ENCODE results near the gene KRT77. TPM values are rescaled to one million over a fixed set of nuclear protein-coding genes. Genes with fewer than 3 reads are reported as not detected.

The KRT77 gene
- total RNA-seq, 4 donors from 2014 or later, result not detected

DNA sequence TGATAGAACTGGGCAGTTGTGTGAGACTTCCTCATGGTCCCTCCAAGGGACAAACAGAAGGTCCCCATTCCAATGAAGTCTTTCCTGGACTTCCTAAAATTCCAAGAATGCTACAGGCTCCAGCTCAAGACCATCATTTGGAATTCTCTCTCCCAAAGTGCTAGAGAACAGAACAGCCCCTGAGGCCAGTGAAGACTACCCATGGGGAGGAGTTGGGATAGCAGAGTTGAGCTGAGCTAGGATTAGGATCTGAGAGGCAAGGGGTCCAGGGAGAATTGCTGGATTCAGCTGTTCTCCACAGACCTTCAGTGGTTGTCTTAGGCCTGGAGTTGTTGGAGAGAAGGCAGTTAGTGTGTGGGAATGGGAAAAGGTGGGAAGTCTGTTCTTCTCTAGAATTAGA is 33.9 kb downstream of the KRT77 start:
- intact Hi-C loops (cut with DNase I; ENCODE audit: low total_unique reads), result no loop called here
- TF ChIP-seq, protein P1, sequence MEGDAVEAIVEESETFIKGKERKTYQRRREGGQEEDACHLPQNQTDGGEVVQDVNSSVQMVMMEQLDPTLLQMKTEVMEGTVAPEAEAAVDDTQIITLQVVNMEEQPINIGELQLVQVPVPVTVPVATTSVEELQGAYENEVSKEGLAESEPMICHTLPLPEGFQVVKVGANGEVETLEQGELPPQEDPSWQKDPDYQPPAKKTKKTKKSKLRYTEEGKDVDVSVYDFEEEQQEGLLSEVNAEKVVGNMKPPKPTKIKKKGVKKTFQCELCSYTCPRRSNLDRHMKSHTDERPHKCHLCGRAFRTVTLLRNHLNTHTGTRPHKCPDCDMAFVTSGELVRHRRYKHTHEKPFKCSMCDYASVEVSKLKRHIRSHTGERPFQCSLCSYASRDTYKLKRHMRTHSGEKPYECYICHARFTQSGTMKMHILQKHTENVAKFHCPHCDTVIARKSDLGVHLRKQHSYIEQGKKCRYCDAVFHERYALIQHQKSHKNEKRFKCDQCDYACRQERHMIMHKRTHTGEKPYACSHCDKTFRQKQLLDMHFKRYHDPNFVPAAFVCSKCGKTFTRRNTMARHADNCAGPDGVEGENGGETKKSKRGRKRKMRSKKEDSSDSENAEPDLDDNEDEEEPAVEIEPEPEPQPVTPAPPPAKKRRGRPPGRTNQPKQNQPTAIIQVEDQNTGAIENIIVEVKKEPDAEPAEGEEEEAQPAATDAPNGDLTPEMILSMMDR (IDR thresholded peaks at IDR 0.05), result no peak
- TF ChIP-seq POLR2A (IDR thresholded peaks at IDR 0.05), result no peak
- H3K27ac ChIP-seq, result no peak overlapping the region
- H3K36me3 ChIP-seq, result no peaks in the 10 kb centered on the region
- no peaks in the 10 kb centered on the region for H3K4me1 ChIP-seq
- no peaks in the 10 kb centered on the region for H3K9me3 ChIP-seq
- H3K27me3 ChIP-seq, result no peaks in the 10 kb centered on the region
- no peak for DNase-seq
- H3K4me3 ChIP-seq, result no peak overlapping the region

DNA sequence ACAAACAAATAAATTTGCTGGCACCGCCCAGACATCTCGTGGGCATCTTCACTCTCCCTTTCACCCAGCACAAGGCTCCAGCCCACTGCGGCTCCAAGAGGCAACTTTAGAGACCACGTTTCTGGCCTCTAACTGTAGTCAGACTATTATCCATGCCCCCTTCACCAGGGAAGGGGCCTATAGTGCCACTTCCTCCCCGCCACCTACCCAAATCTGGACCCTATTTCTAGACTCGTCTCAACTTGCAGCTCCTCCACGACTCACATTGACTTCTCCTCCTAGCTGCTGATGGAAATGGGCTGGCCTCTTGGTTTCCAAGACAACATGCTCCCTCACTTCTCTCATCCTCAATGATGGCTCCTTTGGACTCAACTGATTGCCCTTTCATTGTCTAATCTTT is 35.4 kb downstream of the KRT77 start:
- Histone ChIP-seq H3K4me1 (no peaks in the 10 kb centered on the region), H3K36me3 (no peaks in the 10 kb centered on the region), H3K9me3 (no peaks in the 10 kb centered on the region), H3K27me3 (no peaks in the 10 kb centered on the region), H3K27ac (no peak overlapping the region), H3K4me3 (no peak overlapping the region)
- TF ChIP-seq, protein P1 (IDR thresholded peaks at IDR 0.05), result no peak
- TF ChIP-seq POLR2A (IDR thresholded peaks at IDR 0.05), result no peak
- no peak for DNase-seq
- intact Hi-C loops (cut with DNase I; ENCODE audit: low total_unique reads), result no loop called here

DNA sequence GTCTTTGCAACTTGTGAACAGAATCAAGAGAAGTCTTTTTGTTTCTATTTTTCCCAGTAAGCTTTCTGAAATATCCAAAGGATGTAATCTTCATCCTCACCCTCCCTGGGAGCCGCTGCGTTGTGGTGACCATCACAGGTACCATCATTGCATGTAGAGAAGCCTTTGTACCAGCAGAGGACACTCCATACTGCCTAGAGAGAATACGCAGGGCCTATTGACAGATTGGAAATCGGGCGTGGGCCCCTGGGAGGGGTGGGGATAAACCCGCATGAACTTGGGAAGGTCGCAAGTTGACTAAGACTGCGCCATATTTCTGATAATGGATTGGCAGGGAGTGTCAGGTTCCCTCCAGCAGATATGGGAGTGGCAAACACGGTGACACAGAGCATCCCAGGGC is 35.8 kb downstream of the KRT77 start:
- H3K4me1 ChIP-seq, result no peaks in the 10 kb centered on the region
- no peaks in the 10 kb centered on the region for H3K36me3 ChIP-seq
- no peaks in the 10 kb centered on the region for H3K27me3 ChIP-seq
- TF ChIP-seq POLR2A (IDR thresholded peaks at IDR 0.05), result no peak
- no peak overlapping the region for H3K4me3 ChIP-seq
- intact Hi-C loops (cut with DNase I; ENCODE audit: low total_unique reads), result no loop called here
- no peaks in the 10 kb centered on the region for H3K9me3 ChIP-seq
- no peak overlapping the region for H3K27ac ChIP-seq
- no peak for DNase-seq

DNA sequence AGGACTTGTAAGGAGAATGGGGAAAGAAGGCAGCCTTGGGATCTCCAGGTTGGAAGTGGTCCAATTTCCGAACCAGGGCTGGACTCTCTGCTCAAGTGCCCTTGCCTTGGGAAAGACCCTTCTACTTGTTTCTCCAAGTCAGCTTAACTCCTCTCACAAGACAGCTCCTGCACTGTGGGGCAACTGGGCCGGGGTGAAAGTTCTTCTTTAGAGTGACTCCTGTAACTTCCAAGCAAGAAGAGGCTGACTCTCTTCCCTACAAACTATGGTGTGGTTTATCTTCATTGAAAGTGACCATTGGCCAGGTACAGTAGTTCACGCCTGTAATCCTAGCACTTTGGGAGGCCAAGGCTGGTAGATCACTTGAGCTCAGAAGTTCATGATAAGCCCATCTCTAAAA is 36.9 kb downstream of the KRT77 start:
- no peak for TF ChIP-seq POLR2A (IDR thresholded peaks at IDR 0.05)
- TF ChIP-seq, protein P1 (IDR thresholded peaks at IDR 0.05), result no peak
- Histone ChIP-seq H3K9me3 (no peaks in the 10 kb centered on the region), H3K4me3 (no peak overlapping the region), H3K4me1 (no peaks in the 10 kb centered on the region), H3K36me3 (no peaks in the 10 kb centered on the region), H3K27ac (no peak overlapping the region), H3K27me3 (no peaks in the 10 kb centered on the region)
- intact Hi-C loops (cut with DNase I; ENCODE audit: low total_unique reads), result no loop called here
- no peak for DNase-seq

DNA sequence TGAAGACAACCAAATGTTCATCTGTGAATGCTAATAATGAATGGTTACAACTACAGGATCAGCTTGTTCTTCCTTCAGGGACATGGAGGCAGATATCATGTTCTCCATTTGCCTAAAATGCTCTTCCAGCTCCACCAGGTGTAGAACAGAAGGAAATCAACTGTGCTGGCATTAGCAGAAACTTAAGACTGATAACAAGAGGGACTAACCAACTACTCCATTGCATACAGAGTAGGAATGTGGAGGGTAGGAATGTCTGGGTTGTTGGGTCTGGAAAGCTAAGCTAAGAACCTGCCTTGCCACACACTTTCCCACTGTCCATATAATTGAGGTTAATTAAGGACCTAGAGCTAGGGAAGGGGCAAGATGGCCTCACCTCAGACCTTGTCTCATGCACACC is 39.9 kb downstream of the KRT77 start:
- no peak for DNase-seq
- Histone ChIP-seq H3K27ac (no peak overlapping the region), H3K9me3 (no peaks in the 10 kb centered on the region), H3K36me3 (no peaks in the 10 kb centered on the region), H3K27me3 (no peaks in the 10 kb centered on the region), H3K4me3 (no peak overlapping the region), H3K4me1 (no peaks in the 10 kb centered on the region)
- TF ChIP-seq, protein P1 (IDR thresholded peaks at IDR 0.05), result no peak
- TF ChIP-seq POLR2A (IDR thresholded peaks at IDR 0.05), result no peak
- intact Hi-C loops (cut with DNase I; ENCODE audit: low total_unique reads), result no loop called here

DNA sequence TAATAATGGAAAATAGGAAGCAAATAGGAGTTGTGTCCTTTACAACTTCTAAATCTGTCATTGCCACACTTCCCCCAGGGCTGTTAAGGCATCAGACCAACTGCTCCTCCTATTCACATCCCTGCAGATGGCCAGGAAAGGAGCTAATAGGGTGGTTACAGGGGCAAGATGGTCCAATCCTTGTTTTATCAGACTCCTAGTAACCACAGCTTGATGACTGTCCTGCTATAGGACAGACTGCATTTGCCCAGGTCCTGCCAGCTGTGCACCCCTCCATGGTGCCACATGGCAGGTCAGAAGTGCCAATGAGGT is 40.5 kb downstream of the KRT77 start:
- no peaks in the 10 kb centered on the region for H3K36me3 ChIP-seq
- no peaks in the 10 kb centered on the region for H3K9me3 ChIP-seq
- H3K4me3 ChIP-seq, result no peak overlapping the region
- no peak overlapping the region for H3K27ac ChIP-seq
- no peaks in the 10 kb centered on the region for H3K27me3 ChIP-seq
- intact Hi-C loops (cut with DNase I; ENCODE audit: low total_unique reads), result no loop called here
- no peak for TF ChIP-seq POLR2A (IDR thresholded peaks at IDR 0.05)
- TF ChIP-seq, protein P1 (IDR thresholded peaks at IDR 0.05), result no peak
- no peak for DNase-seq
- H3K4me1 ChIP-seq, result no peaks in the 10 kb centered on the region
